ENCODE measurements around the gene SELL.
"Not testable (repeated sequence)": the region's sequence is repeated elsewhere in the genome, so short reads cannot be mapped to it uniquely, and the experiment has no call there.

SELL gene

GRCh38 chr1:169701261-169702005 is 10.0 kb downstream of the SELL start:
- DNase-seq = no peak

GRCh38 chr1:169699707-169700106 is 11.7 kb downstream of the SELL start:
- no peak for DNase-seq

GRCh38 chr1:169698976-169699375 is 12.4 kb downstream of the SELL start:
- DNase-seq = no peak

- no peak for DNase-seq
Measured at GRCh38 chr1:169697755-169698154, 13.7 kb downstream of the SELL start.

GRCh38 chr1:169696273-169697100 is 14.9 kb downstream of the SELL start:
- no peak for DNase-seq

- no peak for DNase-seq
Measured at GRCh38 chr1:169694304-169695075, 16.9 kb downstream of the SELL start.

GRCh38 chr1:169692756-169693460 is 18.5 kb downstream of the SELL start:
- no peak for DNase-seq

- no peak for DNase-seq
Measured at GRCh38 chr1:169690489-169690888, 20.9 kb downstream of the SELL start.

- no peak for DNase-seq
Measured at GRCh38 chr1:169689395-169689794, 22.0 kb downstream of the SELL start.

GRCh38 chr1:169688377-169688776 is 23.0 kb downstream of the SELL start:
- not testable (repeated sequence) for DNase-seq

GRCh38 chr1:169683661-169684060 is 27.8 kb downstream of the SELL start:
- no peak for DNase-seq

GRCh38 chr1:169683168-169683567 is 28.3 kb downstream of the SELL start:
- DNase-seq = not testable (repeated sequence)

- DNase-seq = no peak
Measured at GRCh38 chr1:169682071-169682470, 29.3 kb downstream of the SELL start.

- DNase-seq = no peak
Measured at GRCh38 chr1:169681140-169681539, 30.3 kb downstream of the SELL start.

GRCh38 chr1:169680377-169681019 is 30.9 kb downstream of the SELL start:
- no peak for DNase-seq

- no peak for DNase-seq
Measured at GRCh38 chr1:169679692-169680091, 31.7 kb downstream of the SELL start.

- no peak for DNase-seq
Measured at GRCh38 chr1:169676001-169676400, 35.4 kb downstream of the SELL start.

GRCh38 chr1:169670836-169671235 is 40.6 kb downstream of the SELL start:
- no peak for DNase-seq

GRCh38 chr1:169670244-169670643 is 41.2 kb downstream of the SELL start:
- not testable (repeated sequence) for DNase-seq

- not testable (repeated sequence) for DNase-seq
Measured at GRCh38 chr1:169667699-169668596, 43.5 kb downstream of the SELL start.

- DNase-seq = not testable (repeated sequence)
Measured at GRCh38 chr1:169667227-169667639, 44.2 kb downstream of the SELL start.
